HG02588 (cell line): ENCODE results near the gene TNK2.

ENCODE experiments used
- ATAC-seq: cut with Tn5 transposase; IDR thresholded peaks from one replicate; pipeline ENCODE4 v1.9.1; 2021; ENCODE audit warnings: mild to moderate bottlenecking, moderate library complexity; ENCODE audit not compliant: unreplicated experiment

The TNK2 gene

DNA sequence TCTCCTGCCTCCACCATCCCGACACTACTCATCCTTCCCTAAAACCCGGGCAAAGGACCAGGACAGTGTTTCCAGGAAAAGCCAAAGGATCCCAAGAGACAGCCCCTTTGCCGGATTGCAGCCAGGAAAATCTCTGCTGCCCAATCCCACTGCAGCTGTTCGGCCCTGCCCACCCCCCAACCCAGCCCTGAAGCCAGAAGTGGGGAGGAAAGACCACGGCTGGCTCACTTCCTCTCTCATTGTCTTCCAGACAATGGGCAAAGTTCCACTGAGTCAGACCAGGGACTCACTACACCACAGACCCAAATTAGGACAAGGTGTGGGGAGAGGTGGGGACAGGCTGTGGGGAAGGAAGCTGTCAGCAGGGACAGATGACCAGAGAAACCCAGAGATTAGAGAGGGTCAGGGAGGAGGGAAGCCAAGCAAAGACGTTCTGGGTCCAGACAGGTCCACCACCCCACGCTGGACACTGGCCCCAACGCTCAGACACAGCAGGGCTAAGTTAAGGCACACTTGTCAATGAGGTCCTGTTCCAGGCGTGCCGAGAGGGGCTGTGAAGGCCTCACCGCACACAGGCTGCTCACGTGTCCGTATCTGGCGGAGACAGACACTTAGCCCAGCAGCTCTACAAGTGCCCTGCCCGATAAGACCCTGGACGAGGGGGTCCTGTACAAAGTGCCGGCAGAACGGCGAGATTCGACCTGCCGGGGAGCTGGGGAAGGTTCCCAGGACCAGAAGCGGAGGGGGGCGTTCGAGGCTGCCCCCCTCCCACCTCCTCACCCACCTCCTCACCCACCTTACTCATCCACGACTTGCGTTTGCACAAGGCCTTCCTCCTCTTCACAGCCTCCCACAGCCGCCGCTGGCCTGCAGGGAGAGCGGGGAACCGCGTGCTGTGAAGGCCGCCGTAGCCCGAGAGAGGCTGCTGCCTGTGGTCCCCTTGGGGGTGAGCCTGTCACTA, 21.9 kb downstream of the TNK2 start:
- no peak for ATAC-seq

DNA sequence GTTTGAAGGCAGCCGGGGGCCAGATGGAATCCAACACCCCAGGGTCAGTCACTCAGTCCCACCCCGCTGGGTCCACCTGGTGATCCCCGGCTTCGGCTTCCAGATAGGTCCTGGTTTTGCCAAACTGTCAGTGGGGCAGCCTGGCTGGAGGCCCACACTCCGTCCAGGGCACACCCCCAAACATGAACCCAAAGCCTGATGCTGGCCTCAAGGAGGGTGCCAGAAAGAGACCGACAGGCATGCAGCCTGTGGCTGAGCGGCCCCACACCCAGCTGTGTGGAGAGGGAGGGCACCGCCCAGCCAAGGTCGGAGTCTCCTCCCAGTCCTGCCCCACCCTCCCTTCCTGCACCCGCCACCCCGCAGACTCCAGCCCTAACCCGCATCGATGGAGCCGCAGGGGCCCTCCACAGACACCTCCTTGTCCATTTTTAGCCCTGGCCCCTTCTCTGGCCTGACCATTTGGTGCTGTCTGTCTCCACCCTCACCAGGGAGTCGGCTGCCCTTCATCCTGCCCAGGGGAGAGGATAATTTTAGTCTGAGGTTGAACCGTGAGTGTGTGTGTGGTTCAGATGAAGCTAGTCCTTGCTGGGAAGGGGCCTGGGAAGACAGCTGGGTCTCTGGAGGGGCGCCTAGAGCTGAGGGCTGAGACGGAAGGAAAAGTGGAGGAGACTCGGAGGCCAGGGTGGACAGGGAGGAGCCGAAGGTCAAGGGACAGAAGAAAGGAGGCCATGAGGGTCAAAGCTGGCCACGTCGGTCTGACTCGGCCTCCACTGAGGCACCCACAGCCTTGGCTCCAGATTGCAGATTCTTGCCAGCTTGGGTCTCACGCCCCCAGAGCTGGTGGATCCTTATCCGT, 23.1 kb downstream of the TNK2 start:
- ATAC-seq: no peak

DNA sequence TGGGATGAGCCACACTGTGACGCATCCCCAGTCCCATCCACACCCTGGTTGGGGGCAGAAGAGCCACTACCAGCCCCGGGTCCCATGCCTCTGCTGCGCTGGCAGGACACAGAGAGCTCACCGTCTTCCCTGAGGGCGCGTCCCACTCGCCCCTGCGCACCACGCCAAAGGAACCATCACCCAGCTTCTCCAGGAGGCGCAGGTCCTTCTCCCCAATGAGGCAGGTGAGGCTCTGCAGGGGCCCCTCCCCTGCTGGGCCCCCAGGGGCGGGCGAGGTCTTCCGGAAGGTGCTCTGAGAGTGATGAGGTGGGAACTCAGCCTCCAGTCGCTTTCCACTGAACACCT, 23.7 kb downstream of the TNK2 start:
- no peak for ATAC-seq

DNA sequence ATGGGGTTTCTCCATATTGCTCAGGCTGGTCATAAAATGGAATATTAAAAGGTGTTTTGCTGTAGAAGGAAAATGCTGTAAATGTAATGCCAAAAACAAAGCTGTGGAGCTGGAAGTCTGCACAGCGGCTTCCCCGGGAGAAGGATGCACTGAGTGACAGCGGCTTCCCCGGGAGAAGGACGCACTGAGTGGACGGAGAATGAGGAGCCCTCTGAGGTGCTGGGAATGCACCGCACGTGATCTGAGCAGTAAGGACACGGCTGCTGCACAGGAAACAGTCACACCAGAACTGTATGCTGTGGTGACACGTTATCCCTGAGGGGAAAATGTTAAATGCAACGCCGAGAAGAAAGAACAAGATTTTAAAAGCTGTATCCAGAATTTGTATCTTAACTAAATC, 24.6 kb downstream of the TNK2 start:
- ATAC-seq: no peak

DNA sequence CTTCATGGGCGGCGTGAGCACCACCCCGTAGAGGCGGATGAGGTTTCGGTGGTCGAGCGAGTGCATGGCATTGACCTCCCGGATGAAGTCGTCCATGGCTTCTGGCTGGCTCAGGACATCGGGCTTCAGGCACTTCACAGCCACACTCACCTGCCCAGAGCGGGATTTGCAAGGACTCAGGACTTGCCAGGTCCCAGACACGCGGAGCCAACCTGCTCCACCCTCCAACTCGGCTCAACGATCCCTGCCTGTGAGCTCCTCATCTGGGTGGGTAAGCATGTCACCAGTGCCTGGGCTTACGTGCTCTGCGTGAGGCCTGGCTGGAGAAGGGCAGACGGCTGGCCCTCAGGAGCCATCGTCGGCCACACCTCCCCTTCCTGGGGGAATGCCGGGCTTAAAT, 25.2 kb downstream of the TNK2 start:
- no peak for ATAC-seq

DNA sequence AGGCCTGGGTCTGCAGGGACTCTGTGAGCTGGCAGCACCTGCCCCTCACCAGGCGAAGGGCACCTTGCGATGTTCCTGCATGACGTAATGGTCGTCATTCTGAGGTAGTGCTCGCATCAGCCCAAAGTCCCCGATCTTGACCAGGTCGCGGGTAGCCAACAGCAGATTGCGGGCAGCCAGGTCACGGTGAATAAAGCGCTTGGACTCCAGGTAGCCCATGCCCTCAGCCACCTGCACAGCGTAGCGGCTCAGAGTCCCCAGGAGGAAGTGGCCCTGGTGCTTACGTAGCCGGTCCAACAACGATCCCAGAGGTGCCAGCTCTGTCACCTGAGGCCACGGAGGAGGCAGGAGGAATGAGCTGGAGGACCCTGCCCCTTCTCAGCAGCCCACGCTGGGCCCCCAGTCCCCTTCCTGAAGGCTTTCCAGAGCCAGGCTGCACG, 26.3 kb downstream of the TNK2 start:
- ATAC-seq: no peak

DNA sequence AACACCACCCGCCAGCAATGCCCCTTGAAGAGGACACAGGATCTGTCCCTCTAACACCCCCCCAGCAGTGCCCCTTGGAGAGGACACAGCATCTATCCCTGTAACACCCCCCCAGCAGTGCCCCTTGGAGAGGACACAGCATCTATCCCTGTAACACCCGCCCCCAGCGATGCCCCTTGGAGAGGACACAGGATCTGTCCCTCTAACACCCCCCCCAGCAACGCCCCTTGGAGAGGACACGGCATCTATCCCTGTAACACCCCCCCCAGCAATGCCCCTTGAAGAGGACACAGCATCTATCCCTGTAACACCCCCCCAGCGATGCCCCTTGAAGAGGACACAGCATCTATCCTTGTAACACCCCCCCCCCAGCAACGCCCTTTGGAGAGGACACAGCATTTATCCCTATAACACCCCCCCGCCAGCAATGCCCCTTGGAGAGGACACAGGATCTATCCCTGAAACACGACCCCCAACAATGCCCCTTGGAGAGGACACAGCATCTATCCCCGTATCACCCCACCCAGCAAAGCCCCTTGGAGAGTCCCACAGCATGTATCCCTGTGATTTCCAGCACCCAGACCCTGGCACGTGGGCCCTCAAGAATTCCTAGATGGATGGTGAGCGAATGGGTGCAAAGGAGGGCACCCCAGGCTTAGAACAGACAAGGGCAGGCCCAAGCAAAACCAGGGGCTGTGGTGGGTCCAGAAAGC, 26.9 kb downstream of the TNK2 start:
- no peak for ATAC-seq

DNA sequence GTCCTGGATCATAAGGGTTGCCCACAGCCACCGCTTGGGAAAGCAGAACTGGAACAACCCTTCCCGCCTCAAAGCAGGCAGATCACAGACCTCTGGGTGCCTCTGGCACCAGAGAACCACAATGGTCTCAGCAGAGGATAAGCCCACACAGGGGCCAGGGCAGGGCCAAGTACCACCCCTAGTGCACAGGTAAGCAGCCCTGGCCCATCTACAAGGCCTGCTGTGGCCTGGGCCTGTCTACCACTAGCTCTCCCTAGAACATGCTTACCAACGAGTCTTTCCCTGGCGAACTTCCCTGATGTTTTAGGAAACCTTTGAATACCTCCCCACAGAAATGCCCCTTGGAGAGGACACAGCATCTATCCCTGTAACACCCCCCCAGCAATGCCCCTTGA, 28.3 kb downstream of the TNK2 start:
- no peak for ATAC-seq

DNA sequence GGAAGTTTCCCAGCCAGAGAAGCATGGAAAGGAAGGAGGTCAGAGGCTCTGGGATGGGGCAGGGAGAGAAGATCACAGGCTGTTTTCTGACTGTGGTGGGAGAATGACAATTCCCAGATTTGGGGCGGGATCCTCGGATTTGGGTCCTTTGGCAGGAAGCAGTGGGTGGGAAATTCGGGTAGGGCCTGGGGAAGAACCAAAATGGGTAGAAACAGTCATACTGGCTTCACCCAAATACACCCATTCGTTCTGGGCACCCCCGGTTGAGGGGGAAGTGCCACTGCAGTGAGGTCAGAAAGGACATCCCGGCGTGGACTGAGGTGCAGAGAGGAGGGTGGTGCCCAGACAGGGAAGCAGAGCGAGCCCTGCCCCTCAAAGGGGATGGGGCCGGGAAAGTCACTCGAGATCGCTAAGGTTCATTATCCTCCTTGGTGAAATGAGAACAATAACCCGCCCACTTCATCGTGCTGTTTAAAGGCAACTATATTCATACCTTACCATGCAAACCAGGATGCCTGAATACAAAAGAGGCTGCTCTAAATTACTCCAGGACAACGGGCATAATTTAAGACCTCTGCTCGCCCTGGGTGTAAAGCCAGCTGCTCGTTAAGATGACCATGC, 28.8 kb downstream of the TNK2 start:
- no peak for ATAC-seq

DNA sequence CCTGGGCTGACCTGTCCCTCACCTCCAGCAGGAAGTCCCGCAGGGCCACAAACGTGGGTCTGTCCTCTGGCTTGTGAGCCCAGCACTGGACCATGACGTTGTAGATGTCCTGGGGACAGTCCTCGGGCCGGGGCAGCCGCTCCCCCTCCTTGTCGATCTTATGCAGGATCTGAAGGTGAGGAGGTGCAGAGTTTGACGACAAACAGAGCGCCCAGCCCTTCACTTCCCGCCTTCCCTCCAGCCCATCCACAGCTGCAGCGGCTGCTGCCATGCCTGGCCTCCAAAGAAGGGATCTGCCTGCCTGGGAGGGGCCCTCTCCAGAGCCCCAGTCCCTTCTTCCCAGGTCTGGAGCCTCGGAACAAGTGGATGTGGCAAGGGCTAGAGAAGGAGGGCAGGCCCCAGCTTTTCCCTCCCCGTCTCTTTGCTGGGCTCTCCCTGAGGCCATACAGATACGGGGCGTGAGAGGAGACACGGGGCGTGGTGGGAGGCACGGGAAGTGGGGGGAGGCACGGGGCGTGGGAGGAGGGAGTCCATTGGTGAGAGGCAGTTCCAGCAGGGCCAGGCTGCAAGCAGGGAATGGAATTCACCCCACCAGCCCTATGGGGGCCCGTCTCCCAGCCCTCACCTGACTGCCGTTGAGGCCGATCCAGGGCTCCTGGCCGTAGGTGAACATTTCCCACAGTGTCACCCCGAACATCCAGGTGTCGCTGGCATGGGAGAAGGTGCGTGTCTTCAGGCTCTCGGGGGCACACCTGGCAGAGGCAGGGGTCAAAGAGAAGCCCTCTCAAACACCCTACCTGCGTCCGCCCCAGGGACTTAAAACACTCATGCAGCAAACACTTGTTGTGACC, 29.7 kb downstream of the TNK2 start:
- no peak for ATAC-seq

DNA sequence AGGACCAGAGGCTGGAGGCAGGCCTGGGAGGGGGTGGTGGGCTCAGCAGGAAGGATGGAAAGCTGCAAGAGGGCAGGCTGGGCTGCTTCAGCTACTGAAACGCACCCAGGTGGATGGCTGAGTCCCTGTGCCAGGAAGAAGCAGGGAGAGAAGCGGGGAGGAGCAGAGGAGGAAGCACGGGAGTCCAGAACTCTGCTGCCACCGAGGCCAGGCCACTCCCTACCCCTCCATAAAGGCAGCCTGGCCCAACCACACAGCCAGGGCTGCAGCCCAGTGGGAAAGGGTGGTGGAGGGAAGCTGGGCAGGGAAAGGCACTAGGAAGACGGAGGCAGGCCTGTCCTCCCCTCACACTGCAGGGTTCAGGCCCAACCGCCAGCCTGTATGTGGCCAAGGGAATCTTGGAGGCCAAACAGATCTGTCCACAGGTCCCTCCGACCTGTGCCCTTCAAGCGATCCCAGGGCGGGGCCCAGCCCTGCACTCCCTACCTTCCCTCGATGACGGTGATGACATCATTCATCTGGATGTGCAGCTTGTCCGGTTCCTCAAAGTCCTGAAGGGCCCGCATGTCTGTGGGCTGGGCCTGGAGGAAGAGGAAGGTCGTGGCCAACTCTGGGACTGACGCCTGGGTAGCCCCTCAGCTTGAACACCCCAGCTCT, 30.5 kb downstream of the TNK2 start:
- no peak for ATAC-seq

DNA sequence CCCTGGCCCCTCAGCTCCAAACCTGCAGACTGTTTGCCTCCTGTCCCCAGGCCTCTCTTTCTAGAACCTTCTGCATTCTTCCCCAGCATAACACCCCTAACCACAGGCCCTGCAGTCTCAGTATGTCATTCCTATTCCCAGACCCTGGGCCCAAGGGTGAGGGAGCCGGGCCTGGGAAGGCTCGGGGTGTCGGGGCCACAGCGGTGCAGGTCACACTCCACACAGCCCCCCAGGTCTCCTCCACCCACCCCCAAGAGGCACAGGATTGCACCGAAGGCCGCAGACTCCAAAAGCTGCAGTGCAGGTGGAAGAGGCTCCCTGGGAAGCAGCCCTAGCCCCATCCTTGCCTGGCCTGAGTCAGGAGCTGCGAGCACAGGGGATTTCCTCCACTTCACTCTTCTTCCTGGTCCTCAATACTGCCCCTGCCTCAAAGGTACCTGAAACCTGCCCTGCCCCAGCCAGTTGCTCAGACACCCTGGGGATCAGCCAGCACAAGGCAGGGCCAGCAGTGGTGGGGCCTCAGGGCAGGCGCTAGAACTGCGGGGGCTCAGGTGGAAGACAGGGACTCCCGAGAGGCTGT, 31.1 kb downstream of the TNK2 start:
- no peak for ATAC-seq

DNA sequence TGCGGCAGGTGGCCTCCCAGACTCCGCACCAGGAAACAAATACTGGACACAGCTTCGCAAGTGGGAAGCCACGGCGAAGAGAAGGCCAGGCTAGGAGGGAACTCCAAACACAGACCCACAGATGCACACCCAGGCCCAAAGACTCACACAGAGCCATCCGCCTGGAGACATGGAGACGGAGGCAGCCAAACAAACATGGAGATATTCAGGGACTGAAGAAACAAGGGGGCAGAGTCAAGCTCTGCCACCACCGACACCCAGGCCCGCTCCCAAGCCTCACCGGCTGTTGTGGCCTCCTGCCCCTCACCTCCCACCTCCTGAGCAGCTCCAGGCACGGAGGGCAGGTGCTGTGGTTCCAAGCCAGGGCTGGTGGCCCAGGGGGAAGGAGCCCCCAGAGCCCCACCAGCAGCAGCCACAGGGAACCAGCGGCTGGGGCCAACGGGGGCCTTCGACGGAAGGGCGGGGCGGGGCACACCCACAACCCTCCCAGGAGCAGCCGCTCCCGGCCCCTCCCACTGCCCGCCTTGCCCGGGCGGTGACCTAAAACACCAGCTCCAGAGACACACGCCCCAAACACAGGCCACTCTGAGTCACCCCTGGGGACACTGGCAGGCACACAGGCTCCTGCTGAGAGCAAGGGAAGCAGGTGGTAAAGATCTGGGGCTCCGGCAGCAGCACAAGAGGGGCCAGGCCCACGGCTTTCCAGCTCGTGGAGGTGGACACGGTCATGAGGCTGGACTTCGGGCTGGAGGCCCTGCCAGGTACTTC, 31.9 kb downstream of the TNK2 start:
- ATAC-seq: no peak

DNA sequence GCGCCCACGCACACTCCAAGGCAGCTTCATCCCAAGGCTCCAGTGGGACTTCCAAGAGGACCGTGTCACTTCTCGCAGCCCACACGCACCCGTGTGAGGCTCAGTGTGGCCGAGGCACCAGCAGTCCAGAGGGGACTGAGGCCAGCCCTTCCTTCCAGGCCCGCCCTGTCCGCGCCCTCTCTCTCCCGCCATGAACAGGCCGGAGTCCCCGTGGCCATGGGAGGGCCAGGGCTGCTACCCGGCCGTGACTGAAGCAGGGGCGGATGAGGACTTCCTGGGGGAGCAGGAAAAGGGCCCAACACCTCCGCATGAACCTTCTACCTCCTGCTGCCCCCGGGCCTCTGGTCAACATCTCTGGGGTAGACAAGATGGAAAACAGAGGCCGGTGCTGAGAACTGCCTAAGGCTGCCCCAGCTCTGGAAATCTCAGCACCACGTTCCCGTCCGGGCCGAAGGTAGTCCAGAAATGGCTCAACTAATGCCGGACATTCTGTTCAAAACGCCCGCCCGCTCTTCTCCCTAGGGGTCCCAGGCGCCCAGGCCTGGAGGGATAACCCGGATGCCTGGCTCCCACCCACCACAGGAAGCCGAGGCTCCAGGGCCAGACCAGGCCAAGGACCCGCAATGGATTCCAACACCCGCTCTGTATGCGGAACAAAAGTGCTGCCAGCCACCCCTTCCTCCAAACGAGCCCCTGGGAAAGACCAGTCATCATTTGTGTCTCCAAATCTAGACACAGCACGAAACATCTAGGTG, 32.7 kb downstream of the TNK2 start:
- ATAC-seq: no peak

DNA sequence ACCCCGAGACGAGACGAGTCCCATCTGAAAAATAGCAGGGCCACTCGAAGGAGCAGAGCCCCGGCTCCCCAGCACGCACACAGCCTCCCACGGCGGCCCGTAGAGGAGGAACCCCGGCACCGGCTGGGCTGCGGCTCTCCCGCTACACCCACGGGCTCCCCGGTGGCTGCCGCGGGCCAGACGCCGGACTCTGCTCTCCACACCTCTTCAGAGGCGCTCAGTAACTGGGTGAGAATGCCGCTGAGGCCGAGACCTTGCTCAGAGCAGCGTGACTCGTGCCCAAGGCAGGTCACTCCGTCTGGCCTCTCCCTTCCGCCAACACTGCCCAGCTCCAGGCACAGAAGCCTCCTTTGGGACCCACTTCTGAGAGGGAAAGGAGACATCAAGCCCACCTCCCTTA, 34.4 kb downstream of the TNK2 start:
- ATAC-seq: no peak

DNA sequence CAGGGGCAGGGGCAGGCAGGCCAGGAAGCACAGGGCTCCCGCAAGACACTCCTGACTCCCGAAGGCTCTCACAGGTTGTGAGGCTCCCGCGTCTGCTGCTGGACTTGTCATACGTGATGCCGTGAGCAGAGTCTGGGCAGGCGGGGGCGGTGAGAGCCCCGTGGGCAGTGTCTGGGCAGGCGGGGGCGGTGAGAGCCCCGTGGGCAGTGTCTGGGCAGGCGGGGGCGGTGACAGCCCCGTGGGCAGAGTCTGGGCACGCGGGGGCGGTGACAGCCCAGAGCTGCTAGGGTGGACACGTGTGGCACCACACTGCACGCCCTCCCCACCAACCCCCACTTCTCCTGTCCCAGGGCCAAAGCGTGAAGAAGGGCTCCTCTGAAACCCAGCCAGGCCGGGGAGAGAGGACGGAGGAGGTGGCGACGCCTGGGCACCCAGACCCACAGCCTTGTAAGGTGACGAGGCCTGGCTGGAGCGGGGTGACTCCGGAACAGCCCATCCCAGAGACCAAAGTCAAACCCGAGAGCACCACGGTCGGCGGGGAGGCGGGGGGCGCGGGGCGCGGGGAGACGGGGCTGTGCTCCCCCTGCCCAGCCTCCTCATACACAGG, 35.0 kb downstream of the TNK2 start:
- no peak for ATAC-seq

DNA sequence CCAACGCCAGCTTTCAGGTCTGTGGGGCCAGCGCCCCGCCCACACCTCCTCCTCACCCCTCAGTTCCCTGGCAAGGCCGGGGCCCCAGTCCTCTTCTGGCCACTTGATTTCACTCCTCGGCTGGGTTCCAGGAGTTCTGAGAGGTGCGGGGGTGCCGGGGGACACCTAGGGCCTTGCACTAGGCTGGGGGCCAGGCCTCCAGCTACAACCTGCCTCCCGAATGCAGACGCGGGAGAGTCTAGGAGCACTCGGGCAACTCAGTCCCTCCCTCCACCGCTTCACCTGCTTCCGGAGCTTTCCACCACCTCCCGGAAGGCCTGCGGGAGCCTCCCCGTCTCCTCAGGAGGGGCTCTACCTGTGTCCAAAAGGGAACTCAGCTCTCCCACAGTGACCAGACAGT, 35.6 kb downstream of the TNK2 start:
- ATAC-seq: no peak
